Peyer's patch (tissue), 4 donors: ENCODE results near the gene TLE5.
A peak's percentile ranks its signal among the peaks of the same experiment; 100 is the strongest.

ENCODE experiments used
- POLR2A ChIP-seq, 2 donors: fragments of 450-650 bp; IDR thresholded peaks; one replicate each; pipeline ENCODE4 v1.5.1; 2017; ENCODE audit warnings: antibody characterized with exemption in 2 of 2, mild to moderate bottlenecking in 2 of 2, moderate library complexity in 2 of 2
- TF ChIP-seq, protein P1 (sequence below), 6 experiments: fragments of 450-650 bp in 4 of 6; fragments of 200-600 bp in 2 of 6; sonication (generic) in 1 of 6; IDR thresholded peaks; one replicate each; pipeline ENCODE4 v1.5.1; 2017 to 2019; ENCODE audit warnings: antibody characterized with exemption in 6 of 6, mild to moderate bottlenecking in 3 of 6, moderate library complexity in 1 of 6

DNA sequence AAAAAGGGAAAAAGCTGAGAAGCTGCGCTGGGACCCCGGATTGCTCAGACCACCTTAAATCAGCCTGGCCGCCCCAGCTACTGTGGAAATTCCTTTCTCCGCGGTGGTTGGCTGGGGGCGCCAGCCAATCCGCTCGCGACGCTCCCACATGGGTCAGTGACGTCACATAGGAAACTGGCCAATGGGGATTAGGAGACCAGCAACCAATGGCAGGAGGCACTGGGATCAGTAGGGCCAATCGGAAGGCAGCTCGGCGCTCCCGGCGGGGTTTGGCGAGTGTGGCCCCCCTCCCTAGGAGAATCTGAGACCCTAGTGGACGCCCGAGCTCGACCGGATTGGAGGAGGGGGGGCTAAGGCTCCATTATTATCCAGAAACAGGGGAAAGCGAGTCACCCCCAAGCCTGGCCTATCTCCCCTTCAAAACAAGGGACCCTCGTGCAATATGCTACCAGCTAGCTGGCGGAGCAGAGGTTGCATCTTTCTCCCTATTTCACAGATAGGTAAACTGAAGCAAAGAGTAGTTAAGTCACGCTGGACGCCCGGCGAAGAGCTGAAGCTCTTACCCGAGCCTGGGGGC lies 26.7 kb downstream of the TLE5 start:
- TF ChIP-seq, protein P1, sequence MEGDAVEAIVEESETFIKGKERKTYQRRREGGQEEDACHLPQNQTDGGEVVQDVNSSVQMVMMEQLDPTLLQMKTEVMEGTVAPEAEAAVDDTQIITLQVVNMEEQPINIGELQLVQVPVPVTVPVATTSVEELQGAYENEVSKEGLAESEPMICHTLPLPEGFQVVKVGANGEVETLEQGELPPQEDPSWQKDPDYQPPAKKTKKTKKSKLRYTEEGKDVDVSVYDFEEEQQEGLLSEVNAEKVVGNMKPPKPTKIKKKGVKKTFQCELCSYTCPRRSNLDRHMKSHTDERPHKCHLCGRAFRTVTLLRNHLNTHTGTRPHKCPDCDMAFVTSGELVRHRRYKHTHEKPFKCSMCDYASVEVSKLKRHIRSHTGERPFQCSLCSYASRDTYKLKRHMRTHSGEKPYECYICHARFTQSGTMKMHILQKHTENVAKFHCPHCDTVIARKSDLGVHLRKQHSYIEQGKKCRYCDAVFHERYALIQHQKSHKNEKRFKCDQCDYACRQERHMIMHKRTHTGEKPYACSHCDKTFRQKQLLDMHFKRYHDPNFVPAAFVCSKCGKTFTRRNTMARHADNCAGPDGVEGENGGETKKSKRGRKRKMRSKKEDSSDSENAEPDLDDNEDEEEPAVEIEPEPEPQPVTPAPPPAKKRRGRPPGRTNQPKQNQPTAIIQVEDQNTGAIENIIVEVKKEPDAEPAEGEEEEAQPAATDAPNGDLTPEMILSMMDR (IDR thresholded peaks at IDR 0.05): peak in 1 of 6 experiments; percentile 6
- TF ChIP-seq POLR2A (IDR thresholded peaks at IDR 0.05): peak in 1 of 2 donors; percentile 6
